GM19463 (cell line): ENCODE results near the gene FHL3.
"Not testable (repeated sequence)": the region's sequence is repeated elsewhere in the genome, so short reads cannot be mapped to it uniquely, and the experiment has no call there.

Experiments used
- ATAC-seq: cut with Tn5 transposase; IDR thresholded peaks from one replicate; pipeline ENCODE4 v1.9.1; 2021; ENCODE audit warnings: mild to moderate bottlenecking, moderate library complexity; ENCODE audit not compliant: unreplicated experiment

The FHL3 gene

DNA sequence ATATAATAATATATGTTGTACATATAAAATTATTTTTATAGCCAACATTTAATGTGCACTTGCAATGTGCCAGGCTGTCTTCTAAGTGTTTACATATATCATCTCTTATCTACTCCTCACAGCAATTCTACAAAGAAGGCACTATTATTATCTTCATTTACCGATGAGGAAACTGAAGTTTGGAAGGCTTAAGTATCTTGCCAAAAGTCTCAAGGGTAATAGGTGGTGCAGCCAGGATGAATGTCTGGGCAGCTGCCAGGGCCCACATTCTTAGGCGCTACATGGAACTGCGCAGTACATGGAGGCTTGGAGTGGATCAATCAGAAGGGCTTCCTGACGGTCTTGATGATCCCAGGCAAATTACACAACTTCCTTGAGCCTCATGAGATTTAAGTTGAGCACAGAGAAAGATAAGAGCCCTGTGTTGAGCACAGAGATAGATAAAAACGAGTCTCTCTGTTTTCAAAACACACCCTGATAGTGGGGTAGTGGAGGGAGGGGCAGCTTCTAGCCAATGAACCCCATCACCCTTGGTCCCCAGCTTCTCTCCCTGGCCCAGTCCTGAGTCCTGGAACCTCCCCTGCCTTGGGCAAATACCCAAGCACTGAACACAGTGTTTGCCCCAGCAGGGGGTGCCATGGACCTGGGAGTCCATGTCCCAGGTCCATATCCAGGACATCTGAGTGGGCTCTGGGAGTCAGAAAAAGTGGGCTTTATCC, 32.1 kb upstream of the FHL3 start:
- no peak for ATAC-seq

DNA sequence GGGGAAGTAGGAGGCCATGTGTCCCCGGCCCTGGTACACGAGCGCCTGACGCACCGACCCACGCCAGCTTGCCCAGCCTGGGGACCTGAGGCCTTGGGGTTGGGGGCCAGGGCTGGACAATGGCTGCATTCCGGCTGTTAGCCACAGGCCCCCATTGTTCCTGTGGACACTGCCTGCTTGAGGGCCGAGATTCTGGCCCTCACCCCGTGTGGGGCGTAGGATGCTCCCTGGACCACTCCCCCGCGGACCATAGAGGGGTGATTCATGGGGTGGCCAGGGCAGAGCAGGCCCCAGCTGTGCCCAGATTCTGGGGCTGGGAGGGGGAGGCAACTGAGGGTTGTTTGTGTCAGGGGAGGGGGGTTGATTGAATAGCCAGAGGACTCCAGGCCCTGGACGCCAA, 29.6 kb upstream of the FHL3 start:
- ATAC-seq: no peak

DNA sequence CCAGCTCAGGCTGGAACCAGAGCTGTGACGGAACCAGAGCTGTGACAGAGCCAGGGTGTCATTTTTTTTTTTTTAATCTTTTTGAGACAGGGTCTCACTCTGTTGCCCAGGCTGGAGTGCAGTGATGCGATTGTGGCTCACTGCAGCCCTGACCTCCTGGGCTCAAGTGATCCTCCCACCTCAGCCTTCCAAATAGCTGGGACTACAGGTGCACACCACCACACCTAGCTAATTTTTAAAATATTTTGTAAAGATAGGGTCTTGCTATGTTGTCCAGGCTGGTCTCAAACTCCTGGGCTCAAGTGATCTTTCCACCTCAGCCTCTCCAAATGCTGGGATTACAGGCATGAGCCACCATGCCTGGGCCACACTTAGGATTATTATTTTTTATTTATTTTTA, 27.7 kb upstream of the FHL3 start:
- not testable (repeated sequence) for ATAC-seq

DNA sequence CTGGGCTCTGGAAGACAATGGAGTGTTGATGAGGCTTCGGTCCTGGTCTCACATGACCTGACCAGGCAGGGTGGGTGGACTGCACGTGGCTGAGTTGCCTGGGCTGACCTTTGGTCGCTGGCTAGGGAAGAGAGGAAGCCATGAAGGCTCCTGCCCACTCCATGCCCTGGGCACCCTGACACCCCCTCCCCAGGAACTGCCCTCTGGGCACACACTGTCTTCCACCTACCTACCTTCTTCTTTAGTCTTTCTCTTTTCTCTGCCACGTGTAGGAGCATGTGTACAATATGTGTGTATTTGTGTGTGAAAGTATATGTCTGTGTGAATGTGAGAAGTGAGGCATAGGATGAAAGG, 26.2 kb upstream of the FHL3 start:
- ATAC-seq: no peak

DNA sequence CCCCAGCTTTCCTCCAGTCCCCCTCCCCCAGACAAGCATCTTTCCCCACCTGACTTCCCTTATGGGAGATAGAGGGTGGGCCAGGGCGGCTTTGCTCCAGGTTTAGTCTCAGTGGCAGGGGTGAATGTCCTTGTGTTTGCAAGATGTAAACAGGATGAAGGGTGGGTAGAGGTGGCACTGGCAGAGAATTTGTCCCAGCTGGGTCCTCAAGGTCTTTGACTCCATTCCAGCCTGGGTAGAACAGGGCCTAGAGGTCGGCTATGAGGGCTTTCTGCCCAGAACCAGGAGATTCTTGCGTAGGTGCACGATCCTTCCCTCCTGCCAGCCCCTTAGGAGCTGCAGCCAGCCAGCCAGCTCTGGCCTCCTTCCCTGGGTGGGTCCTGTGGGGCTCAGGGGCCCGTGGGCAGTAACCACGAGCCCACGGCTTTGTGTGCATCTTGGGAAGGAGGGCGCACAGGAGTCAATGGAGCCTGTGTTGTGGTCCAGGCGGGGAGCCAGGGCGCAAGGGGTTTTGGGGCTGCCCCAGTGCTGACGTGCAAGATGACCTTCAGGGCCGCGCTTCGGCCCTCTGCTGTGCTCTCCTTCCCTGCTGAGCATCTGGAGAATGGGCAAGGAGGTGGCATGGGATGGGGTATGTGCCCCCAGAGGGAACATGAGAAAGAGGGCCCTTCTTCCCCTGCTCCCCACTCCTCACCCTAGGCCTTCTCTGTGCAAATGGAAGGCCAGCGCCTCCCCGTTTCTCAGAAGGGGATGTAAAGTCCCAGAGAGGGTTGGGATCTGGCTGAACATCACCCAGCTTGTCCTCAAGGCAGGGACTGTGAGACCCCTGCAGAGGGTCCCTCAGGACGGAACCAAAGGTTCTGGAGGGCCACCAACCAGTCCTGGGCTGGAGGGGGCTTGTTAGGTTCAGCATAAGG, 25.5 kb upstream of the FHL3 start:
- ATAC-seq: no peak

DNA sequence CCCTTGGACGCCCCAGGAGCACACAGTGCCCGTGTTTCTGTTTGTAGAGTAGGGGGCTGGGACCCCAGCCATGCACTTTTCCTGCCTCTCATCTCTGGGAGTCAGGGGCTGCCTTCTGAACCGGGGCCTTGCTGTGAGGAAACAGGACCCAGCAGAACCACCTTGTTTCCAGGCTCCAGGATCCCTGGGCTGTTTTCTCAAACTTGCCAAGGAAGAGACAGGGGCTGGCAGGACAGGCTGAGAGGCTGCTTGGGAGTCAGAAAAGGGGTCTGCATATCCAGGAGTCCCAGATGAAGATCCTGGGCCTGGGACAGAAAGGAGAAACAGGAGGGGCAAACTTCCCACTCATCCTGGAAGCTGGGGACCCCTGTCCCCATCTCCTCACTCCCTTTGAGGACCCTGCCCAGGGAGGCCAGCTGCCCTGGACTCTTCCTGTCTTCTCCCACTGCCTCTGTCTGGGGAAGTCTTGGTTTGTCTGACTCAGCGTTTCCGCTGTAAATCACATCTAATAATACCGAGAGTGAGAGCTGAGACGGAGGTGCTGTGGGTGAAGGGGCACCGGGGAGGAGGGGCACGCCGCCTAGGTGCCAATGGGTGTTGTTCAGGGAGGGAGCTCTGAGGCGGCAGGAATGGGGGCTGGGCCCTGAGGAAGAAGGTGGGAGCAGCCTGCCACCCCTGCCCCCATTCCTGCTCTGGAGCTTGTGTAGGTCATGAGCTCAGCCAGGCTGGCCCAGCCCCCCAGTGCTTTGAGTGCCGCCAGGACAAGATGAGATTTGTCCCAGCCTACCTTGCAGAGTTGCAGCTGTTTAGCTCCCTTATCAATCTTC, 24.6 kb upstream of the FHL3 start:
- ATAC-seq: peak; percentile 46

DNA sequence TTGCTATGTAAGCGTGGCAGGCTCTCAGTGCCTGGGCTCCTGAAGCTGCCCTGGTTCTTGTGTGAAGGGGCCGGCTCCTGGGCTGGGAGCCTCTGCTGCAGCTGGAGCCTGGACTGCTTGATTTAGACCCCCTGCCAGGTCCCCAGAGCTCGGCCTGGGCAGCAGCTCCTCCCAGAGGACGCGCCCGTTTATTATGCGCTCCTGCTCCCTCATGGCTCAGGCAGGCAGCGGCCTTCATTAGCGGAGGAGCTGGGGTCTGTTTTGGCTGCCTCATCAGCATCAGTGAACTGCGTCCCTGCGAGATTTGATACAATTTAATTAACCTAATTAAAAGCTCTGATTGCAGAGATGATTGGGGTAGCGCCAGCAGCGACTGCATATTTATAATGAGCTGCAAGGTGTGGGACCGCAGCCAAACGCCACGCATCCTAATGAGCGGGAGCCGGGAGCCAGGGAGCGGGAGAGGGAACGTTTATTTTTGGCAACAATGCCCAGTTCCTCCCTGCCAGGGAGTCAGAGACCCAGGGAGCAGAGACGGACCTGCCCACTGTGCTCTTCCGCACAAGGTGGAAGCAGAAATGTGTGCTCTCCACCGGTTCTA, 23.9 kb upstream of the FHL3 start:
- no peak for ATAC-seq

DNA sequence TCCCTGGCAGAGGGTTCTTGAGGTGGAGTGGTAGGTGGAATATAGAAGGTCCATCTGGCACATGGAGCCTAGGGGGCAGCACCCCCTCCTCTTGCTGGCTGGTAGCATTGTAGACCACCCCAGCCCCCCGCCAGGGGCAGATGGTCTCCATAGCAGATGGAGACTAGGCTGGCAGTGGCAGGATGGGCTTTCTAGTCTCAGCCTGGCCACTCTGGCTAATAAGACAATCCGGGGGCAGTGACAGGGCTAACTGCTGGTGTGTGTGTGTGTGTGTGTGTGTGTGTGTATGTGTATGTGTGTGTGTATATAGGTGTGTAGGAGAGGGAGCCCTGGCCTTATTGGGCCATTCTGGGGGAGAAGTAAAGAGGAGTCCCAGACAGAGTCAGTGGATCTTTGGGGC, 23.4 kb upstream of the FHL3 start:
- ATAC-seq: no peak

DNA sequence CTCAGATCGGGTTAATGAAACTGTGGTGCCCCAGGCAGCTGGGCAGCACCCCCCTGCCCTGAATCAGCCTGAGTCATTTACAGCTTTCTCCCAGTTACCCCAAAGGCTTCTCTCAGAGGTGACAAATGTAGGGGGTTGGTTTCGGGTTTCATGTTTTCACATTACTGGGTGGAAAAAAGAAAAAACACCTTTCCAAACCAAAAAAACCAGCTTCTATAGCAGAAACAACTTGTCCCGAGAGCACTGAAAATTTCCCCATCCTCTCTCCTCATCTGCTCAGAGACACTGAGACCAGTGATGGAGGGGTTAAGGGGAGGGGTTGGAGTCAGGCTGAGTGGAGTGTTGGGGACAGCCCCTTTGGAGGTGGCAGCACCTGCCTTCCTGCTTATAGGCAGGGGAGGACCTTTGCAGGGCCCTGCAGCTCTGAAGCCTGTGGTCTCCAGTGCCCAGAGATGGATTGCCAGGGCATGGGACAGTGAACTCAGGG, 22.8 kb upstream of the FHL3 start:
- ATAC-seq: peak; percentile 78

DNA sequence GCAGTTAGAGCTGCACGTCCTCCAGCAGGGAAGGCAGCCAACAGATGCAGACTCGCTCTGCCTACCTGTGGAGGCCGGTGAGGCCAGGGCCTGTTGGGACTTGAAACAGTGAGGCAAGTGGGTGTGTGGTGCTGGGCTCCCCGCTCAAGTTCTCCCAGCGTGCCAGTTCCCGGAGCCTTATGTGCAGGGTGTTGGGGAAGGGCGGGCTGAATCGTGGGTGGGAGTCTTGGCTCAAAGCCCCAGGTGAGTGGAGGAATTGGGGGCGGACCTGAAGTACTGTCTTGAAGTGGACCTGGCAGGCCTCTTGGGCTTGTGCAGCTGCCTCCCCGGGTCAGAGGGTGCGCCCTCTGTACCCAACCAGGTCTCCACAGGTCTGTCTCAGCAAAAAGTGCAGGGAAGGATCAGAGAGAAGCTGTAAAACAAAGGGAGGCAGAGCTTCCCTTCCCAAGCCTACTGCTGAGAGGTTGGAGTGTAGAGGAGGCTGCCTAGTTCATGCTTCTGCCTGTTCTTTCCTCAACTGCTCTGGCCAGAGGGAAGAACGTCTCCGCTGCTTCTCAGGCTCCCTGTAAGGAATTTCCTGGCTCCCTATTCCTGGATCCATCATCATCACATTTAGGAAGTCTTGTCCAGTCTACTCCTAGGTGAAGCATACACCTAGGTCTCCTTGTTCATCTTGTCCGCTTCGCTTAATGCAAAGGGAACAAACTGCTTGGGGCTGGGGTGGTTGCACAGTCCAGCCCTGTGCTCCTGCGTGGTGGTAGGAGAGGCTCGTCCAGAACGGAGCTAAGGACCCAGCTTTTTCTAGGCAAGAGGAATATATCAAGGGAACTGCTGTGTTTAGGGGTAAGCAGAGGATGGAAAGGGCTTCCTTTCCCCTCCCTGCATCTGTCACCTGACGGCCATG, 22.1 kb upstream of the FHL3 start:
- ATAC-seq: no peak

DNA sequence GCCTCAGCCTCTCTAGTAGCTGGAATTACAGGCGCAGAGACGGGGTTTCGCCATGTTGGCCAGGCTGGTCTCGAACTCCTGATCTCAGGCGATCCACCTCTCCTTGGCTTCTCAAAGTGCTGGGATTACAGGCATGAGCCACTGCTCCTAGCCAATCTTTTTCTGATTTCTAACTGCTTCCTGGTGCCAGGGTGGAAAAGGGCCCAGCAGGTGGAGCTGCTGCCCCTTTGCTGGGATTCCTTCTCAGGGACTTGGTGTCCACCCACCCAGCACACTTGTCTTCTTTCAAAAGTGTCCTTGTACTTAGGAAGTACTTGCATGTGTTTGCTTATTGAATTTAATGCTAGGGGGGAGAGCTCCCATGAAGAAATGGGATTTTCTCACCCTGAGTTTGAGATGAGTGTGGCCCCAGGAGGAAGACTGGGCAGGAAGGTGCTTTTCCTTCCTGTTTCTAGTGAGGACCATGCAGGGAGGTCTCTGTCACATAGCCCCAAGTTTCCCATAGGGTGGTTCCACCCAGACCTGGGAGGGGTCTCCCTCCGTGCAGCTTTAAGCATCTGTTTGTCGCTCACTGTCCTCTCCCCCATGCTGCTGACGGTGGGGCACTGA, 21.4 kb upstream of the FHL3 start:
- no peak for ATAC-seq

DNA sequence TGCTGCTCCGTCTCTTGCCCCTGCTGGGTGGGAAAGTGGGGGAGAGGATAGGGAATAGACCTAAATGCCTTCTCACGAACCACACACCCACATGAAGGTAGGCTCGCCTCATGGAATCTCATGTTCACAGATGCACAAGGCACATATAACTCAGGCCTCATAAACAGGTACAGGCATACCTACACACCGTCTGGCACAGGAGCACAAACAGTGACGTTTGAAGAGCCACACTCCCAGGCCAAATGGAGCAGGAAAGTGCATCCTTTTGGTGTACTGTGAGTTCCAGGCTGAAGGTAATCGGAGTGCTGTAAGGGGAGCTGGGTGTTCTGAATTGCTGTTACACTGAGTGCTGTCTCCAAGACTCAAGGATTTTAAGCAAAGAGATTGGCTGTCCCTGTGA, 20.4 kb upstream of the FHL3 start:
- no peak for ATAC-seq

DNA sequence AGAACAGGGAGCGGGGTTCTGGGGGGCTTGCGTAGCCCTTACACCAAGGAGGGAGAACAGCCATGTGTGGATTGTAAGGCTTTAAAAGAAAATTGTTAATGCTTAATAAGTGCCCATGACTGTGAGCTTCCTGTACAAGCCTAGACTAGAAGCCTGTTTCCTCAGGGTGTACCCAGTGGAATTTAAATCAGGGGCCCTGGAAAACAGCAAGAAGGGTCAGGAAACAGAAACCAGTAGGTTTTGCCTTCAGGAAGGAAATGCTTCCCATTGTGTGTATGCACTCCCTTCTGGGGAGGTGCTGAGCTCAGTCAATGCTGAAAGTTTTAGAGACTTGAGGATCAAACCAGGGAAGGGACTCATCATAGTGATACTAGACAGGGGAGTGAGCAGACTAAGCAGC, 19.9 kb upstream of the FHL3 start:
- ATAC-seq: no peak

DNA sequence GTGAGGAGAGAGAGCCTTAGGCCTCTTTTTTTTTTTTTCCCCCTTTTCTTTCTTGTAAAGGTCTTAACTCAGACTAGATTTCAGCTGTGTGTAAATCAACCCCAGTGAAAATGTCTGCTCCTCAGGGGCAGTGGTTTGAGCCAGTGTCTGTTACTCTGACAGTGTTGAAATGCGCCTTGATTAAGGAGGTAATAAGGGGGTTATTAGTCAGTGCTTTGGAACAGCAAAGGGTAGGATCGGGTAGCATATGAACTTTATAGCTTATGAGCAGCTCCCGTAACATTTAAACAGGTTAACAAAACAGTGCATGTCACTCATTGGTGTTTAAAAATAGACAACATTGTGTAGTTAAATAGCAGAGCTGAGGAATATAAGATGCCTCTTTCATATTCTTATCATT, 17.5 kb upstream of the FHL3 start:
- ATAC-seq: no peak

DNA sequence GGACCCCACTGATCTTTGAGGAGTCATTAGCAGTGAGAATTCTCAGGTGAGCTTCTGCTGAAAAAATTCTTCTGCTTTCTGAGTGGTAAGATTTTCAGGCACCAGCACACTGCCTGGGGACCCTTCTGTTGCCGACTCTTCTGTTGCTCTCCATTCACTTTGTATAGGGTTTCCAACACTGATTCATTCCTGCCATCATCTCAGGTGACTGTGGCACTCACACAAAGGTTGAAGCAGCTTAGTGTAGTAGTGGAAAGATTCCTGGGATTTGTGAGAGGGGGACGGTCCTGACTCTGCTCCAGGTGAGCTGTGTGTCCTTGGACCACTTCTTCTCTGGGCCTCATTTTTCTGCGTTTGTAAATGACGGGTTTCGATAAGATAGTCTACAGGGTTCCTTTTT, 16.7 kb upstream of the FHL3 start:
- ATAC-seq: no peak

DNA sequence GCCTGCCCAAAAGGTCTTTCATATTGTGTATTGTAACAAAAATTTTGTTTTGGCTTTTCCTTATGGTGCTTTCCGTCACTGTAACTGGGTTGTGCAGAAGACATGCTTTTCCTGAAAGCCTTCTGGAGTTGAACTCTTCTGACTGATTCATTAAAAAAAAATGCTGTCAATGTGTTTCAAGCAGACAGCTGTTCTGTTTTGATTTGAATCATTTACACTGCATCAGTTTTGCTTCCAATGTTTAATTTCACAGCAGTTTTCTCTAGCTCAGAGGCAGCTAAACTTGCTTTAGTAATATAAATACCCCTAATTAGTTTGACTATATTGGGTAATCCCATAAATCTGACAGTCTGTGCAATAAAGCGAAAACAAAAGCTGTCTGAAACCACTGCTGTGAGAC, 15.1 kb upstream of the FHL3 start:
- no peak for ATAC-seq

DNA sequence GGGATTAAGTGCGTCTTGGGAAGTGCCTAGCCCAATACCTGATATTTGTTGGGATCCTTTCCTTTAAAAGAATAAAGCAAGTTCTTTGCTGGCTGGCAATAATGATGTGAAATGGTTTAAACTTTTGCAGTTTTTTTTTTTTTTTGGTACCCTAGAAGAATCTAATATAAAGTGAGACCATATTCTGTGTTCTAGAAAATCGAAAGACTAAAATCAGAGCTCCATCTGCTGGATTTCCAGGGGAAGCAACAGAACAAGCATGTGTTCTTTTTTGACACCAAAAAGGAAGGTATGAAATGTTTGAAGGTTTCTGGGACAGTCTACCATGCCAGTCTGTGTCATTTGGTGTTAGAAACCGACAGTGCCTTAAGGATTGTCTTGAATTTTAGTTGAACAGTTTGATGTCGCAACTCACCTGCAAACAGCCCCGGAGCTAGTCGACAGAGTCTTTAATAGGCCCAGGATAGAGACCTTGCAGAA, 13.6 kb upstream of the FHL3 start:
- no peak for ATAC-seq

DNA sequence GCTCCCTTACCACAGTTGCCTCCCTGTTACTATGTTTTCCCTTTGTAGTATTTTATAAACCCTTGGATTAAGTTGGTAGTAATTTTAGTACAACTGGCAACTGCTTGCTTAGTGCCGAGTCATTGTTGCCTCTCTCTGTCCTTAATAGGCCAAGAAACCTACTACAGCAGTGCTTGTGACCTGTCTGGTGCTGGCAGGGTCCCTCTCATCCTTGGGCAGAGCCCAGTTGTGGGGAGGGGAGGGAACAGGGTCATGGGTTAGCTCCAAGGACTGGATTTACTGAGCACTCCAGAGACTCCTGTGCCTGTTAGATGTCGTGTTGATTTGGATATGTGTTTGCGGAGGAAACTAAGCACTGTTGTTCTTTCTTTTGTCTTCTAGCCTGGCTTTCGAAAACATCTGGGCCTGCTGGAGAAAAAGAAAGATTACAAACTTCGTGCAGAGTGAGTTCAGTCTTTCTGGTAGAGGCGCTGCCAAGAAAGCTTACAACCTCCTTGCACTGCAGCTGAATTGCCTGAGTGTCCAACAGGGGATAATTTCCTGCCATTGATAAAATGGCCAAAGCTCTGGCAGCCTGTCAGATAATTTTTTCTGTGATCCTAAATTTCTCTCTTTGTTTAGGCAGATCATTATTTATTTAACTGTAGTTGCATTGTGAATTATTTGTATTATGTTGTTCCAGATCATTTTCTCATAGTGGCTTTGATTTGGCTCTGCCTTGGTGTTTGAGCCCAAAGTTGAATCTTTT, 10.8 kb upstream of the FHL3 start:
- ATAC-seq: no peak
